ENCODE results near the gene ZNF341. TPM values are rescaled to one million over a fixed set of nuclear protein-coding genes. Genes with fewer than 3 reads are reported as not detected.

The ZNF341 gene
- total RNA-seq, 1 donor from 2014 or later, result 5.8 TPM

- DNase-seq (ENCODE audit: low spot score), result no peak
Measured at GRCh38 chr20:33701629-33702450, 30.0 kb upstream of the ZNF341 start.

- no peak for DNase-seq (ENCODE audit: low spot score)
Measured at GRCh38 chr20:33702861-33703260, 28.9 kb upstream of the ZNF341 start.

GRCh38 chr20:33703498-33704137, 28.2 kb upstream of the ZNF341 start:
- no peak for DNase-seq (ENCODE audit: low spot score)

GRCh38 chr20:33704197-33704924, 27.4 kb upstream of the ZNF341 start:
- no peak for DNase-seq (ENCODE audit: low spot score)

GRCh38 chr20:33707668-33708067, 24.1 kb upstream of the ZNF341 start:
- DNase-seq (ENCODE audit: low spot score), result no peak

GRCh38 chr20:33709398-33709797, 22.4 kb upstream of the ZNF341 start:
- DNase-seq (ENCODE audit: low spot score), result no peak

- no peak for DNase-seq (ENCODE audit: low spot score)
Measured at GRCh38 chr20:33709905-33710541, 21.8 kb upstream of the ZNF341 start.

- no peak for DNase-seq (ENCODE audit: low spot score)
Measured at GRCh38 chr20:33710681-33711445, 20.9 kb upstream of the ZNF341 start.

- no peak for DNase-seq (ENCODE audit: low spot score)
Measured at GRCh38 chr20:33711446-33711738, 20.4 kb upstream of the ZNF341 start.

GRCh38 chr20:33713865-33714367, 17.9 kb upstream of the ZNF341 start:
- no peak for DNase-seq (ENCODE audit: low spot score)

- DNase-seq (ENCODE audit: low spot score), result no peak
Measured at GRCh38 chr20:33716498-33716897, 15.3 kb upstream of the ZNF341 start.

- DNase-seq (ENCODE audit: low spot score), result no peak
Measured at GRCh38 chr20:33719277-33719988, 12.4 kb upstream of the ZNF341 start.

- DNase-seq (ENCODE audit: low spot score), result peak; percentile 96
Measured at GRCh38 chr20:33719989-33720709, 11.6 kb upstream of the ZNF341 start, which contains the start of gene PXMP4. Gene PXMP4 (minus strand): TSS chr20:33720310. CDS start chr20:33720207, 103 bp downstream.

GRCh38 chr20:33721391-33722140, 10.2 kb upstream of the ZNF341 start:
- DNase-seq (ENCODE audit: low spot score), result no peak

GRCh38 chr20:33724439-33725094, 7.2 kb upstream of the ZNF341 start:
- DNase-seq (ENCODE audit: low spot score), result no peak

GRCh38 chr20:33725607-33726264, 6.1 kb upstream of the ZNF341 start:
- DNase-seq (ENCODE audit: low spot score), result no peak

- DNase-seq (ENCODE audit: low spot score), result no peak
Measured at GRCh38 chr20:33727115-33727479, 4.7 kb upstream of the ZNF341 start.

GRCh38 chr20:33727806-33728205, 4.0 kb upstream of the ZNF341 start:
- DNase-seq (ENCODE audit: low spot score), result no peak

Data from mucosa of gallbladder (tissue), 1 donor.